K562 (cell line): ENCODE measurements around the gene MGRN1. TPM values are rescaled to one million over a fixed set of nuclear protein-coding genes. Genes with fewer than 3 reads are reported as not detected.

Experiments used
- CEBPG ChIP-seq, 3 experiments: fragments of 200-800 bp in 1 of 3; sonication (Bioruptor generic) in 1 of 3; sonication (generic) in 1 of 3; formaldehyde crosslinking in 1 of 3; IDR thresholded peaks in 2 of 3; conservative IDR thresholded peaks in 1 of 3; 2 replicates each; pipeline versions ENCODE4 v1.6.1 to v1.8.0; 2016 to 2022; ENCODE audit warnings: missing compliant biosample characterization in 2 of 3, missing genetic modification characterization in 2 of 3, mild to moderate bottlenecking in 1 of 3, missing genetic modification reagents in 1 of 3
- DPF2 ChIP-seq: fragments of 450-650 bp; IDR thresholded peaks from 2 replicates; pipeline ENCODE4 v1.6.1; 2016
- FOXP1 ChIP-seq: sonication (generic); formaldehyde crosslinking; IDR thresholded peaks from 2 replicates; pipeline ENCODE4 v1.8.0; 2022; ENCODE audit warnings: mild to moderate bottlenecking, missing genetic modification reagents
- MECOM ChIP-seq: fragments of 250-450 bp; sonication (Bioruptor Pico); IDR thresholded peaks from 2 replicates; pipeline ENCODE4 v1.8.0; 2022; ENCODE audit warnings: inconsistent platforms
- MYBL2 ChIP-seq, 2 experiments: fragments of 450-650 bp in 1 of 2; sonication (generic) in 1 of 2; formaldehyde crosslinking in 1 of 2; IDR thresholded peaks; 2 replicates each; pipeline versions ENCODE4 v1.6.1 to v1.8.1; 2017 to 2022; ENCODE audit warnings: borderline replicate concordance in 1 of 2, inconsistent platforms in 1 of 2, low read depth in 1 of 2, mild to moderate bottlenecking in 1 of 2, missing genetic modification reagents in 1 of 2, moderate library complexity in 1 of 2
- MYNN ChIP-seq, 2 experiments: sonication (generic); formaldehyde crosslinking in 1 of 2; IDR thresholded peaks; 2 replicates each; pipeline versions ENCODE4 v1.5.0 to v1.6.1; 2016 to 2020; ENCODE audit warnings: antibody characterized with exemption in 1 of 2, missing genetic modification reagents in 1 of 2
- RBBP5 ChIP-seq: fragments of 200-600 bp; sonication (generic); IDR thresholded peaks from 2 replicates; pipeline ENCODE4 v1.6.1; 2012; ENCODE audit warnings: borderline replicate concordance, mild to moderate bottlenecking, low read length, control low read depth, inconsistent platforms; ENCODE audit not compliant: insufficient read depth, poor library complexity, severe bottlenecking
- RCOR1 ChIP-seq, 2 experiments: IDR thresholded peaks; 2 replicates each; pipeline ENCODE4 v1.6.1; 2012; ENCODE audit warnings: low read depth in 2 of 2, low read length in 2 of 2, borderline replicate concordance in 1 of 2, improper control_type of control experiment in 1 of 2
- U2AF1 ChIP-seq: fragments of 200-400 bp; formaldehyde crosslinking; optimal IDR thresholded peaks from 2 replicates; pipeline ENCODE3; 2017; ENCODE audit warnings: mild to moderate bottlenecking, low read depth, low read length, moderate library complexity
- ZC3H8 ChIP-seq: fragments of 450-650 bp; IDR thresholded peaks from 2 replicates; pipeline ENCODE4 v1.6.1; 2017
- ZNF134 ChIP-seq: fragments of 250-450 bp; sonication (Bioruptor Pico); conservative IDR thresholded peaks from 2 replicates; pipeline ENCODE4 v1.4.0; 2020
- ZNF3 ChIP-seq: fragments of 250-450 bp; sonication (Bioruptor Pico); IDR thresholded peaks from 2 replicates; pipeline ENCODE4 v1.5.0; 2021; ENCODE audit warnings: mild to moderate bottlenecking, moderate library complexity
- polyA plus RNA-seq, 8 experiments: library from polyadenylated mRNA; depleted of rRNA in 4 of 8; stranded (reverse) in 5 of 8; unstranded in 3 of 8; fragments of >200 nt; fragmentation: Nextera tagmentation in 2 of 8; fragmentation: Illumina TruSeq in 1 of 8; extraction: Ambion mirVana in 2 of 8; extraction: Trizol in 1 of 8; gene quantifications; 2 replicates each; pipeline versions ENCODE4 v1.2.1 to v1.2.3, GENCODE V29; 2011 to 2014; ENCODE audit warnings: inconsistent platforms in 1 of 8, missing spikeins in 1 of 8
- total RNA-seq, 7 experiments: library from RNA; depleted of rRNA in 6 of 7; stranded (reverse); fragments of >200 nt in 6 of 7; fragmentation: Illumina TruSeq in 2 of 7; extraction: Trizol in 2 of 7; gene quantifications; 2 replicates each; pipeline versions ENCODE4 v1.2.1 to v1.2.3, GENCODE V29; 2011 to 2021; ENCODE audit warnings: low replicate concordance in 1 of 7
- TF ChIP-seq, protein P1 (sequence below), 2 experiments: IDR thresholded peaks; 2 replicates each; pipeline ENCODE4 v1.6.1; 2011; ENCODE audit warnings: borderline replicate concordance in 1 of 2, control low read depth in 1 of 2, low read depth in 1 of 2, low read length in 1 of 2, mild to moderate bottlenecking in 1 of 2, mixed read lengths in 1 of 2, moderate library complexity in 1 of 2; ENCODE audit not compliant: insufficient read depth in 1 of 2, insufficient read length in 1 of 2, poor library complexity in 1 of 2, severe bottlenecking in 1 of 2; ENCODE audit errors: extremely low read depth in 1 of 2
- TF ChIP-seq, protein P2 (sequence below): sonication (generic); formaldehyde crosslinking; IDR thresholded peaks from 2 replicates; pipeline ENCODE4 v1.8.1; 2023; ENCODE audit warnings: mild to moderate bottlenecking, missing genetic modification reagents
- TF ChIP-seq, protein P3 (sequence below): fragments of 250-450 bp; sonication (Bioruptor Pico); IDR thresholded peaks from 2 replicates; pipeline ENCODE4 v1.4.0; 2020; ENCODE audit warnings: mild to moderate bottlenecking, moderate library complexity, borderline replicate concordance
- TF ChIP-seq, protein P4 (sequence below): fragments of 450-650 bp; IDR thresholded peaks from 2 replicates; pipeline ENCODE4 v1.7.0; 2016; ENCODE audit warnings: borderline replicate concordance
- TF ChIP-seq, protein P5 (sequence below): sonication (generic); formaldehyde crosslinking; IDR thresholded peaks from 2 replicates; pipeline ENCODE4 v1.8.0; 2022; ENCODE audit warnings: missing genetic modification reagents, mild to moderate bottlenecking, moderate library complexity, borderline replicate concordance

Gene MGRN1
- total and polyA plus RNA-seq, 9 of the 15 experiments (the other 6 are each of a cell fraction or from before 2014, with no cell fraction given): 0.15 to 37.9 (median 6.0) TPM

DNA sequence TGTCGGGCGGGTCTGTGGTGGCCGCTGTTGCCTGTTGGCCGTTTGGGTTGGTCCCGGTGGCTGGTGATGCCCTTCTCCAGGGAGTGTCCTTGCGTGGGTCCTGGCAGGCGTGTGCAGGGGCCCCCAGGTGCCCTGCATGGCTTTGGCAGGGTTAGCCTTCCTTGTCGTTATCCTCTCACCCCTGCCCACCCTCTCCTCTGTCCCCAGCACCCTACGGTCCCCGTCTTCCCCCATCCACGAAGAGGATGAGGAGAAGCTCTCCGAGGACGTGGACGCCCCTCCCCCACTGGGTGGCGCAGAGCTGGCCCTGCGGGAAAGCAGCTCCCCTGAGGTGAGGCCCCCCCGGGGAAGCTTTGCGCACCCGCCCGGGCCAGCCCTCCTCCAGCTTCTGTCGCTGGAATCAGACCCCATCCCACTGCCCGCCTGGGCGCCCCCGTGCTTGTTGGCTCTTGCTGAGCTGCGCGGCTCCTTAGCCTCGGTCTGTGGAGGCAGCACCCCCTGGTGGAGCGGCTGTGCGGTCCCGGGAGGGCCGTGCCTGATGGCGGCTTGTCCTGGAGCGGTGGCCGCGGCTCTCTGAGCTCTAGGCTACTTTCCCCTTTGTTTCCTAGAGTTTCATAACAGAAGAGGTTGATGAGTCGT lies 58.1 kb downstream of the MGRN1 start (continued):
- TF ChIP-seq, protein P1, sequence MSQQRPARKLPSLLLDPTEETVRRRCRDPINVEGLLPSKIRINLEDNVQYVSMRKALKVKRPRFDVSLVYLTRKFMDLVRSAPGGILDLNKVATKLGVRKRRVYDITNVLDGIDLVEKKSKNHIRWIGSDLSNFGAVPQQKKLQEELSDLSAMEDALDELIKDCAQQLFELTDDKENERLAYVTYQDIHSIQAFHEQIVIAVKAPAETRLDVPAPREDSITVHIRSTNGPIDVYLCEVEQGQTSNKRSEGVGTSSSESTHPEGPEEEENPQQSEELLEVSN (IDR thresholded peaks at IDR 0.05; ENCODE audit: borderline replicate concordance in 1 of 2, extremely low read depth in 1 of 2, insufficient read depth in 1 of 2, insufficient read length in 1 of 2, low read depth in 1 of 2, low read length in 1 of 2, poor library complexity in 1 of 2, severe bottlenecking in 1 of 2): no peak
- no peak for TF ChIP-seq ZC3H8
- no peak for TF ChIP-seq MECOM (CRISPR knock-in tag)
- no peak for TF ChIP-seq CEBPG (CRISPR knock-in tag; IDR thresholded peaks at IDR 0.05)
- no peak for TF ChIP-seq CEBPG (tag; conservative IDR thresholded peaks at IDR 0.05 in 1 of 2, IDR thresholded peaks at IDR 0.05 in 1 of 2)
- TF ChIP-seq RCOR1 (IDR thresholded peaks at IDR 0.05; ENCODE audit: borderline replicate concordance in 1 of 2, low read depth in 2 of 2, low read length in 2 of 2): no peak
- no peak for TF ChIP-seq U2AF1
- TF ChIP-seq FOXP1 (CRISPR knock-in tag): no peak
- TF ChIP-seq MYBL2 (IDR thresholded peaks at IDR 0.05; ENCODE audit: low read depth): no peak
- TF ChIP-seq MYBL2 (CRISPR knock-in tag; IDR thresholded peaks at IDR 0.05; ENCODE audit: borderline replicate concordance): no peak
- TF ChIP-seq, protein P2, sequence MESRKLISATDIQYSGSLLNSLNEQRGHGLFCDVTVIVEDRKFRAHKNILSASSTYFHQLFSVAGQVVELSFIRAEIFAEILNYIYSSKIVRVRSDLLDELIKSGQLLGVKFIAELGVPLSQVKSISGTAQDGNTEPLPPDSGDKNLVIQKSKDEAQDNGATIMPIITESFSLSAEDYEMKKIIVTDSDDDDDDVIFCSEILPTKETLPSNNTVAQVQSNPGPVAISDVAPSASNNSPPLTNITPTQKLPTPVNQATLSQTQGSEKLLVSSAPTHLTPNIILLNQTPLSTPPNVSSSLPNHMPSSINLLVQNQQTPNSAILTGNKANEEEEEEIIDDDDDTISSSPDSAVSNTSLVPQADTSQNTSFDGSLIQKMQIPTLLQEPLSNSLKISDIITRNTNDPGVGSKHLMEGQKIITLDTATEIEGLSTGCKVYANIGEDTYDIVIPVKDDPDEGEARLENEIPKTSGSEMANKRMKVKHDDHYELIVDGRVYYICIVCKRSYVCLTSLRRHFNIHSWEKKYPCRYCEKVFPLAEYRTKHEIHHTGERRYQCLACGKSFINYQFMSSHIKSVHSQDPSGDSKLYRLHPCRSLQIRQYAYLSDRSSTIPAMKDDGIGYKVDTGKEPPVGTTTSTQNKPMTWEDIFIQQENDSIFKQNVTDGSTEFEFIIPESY (CRISPR knock-in tag): peak; percentile 100
- TF ChIP-seq, protein P3, sequence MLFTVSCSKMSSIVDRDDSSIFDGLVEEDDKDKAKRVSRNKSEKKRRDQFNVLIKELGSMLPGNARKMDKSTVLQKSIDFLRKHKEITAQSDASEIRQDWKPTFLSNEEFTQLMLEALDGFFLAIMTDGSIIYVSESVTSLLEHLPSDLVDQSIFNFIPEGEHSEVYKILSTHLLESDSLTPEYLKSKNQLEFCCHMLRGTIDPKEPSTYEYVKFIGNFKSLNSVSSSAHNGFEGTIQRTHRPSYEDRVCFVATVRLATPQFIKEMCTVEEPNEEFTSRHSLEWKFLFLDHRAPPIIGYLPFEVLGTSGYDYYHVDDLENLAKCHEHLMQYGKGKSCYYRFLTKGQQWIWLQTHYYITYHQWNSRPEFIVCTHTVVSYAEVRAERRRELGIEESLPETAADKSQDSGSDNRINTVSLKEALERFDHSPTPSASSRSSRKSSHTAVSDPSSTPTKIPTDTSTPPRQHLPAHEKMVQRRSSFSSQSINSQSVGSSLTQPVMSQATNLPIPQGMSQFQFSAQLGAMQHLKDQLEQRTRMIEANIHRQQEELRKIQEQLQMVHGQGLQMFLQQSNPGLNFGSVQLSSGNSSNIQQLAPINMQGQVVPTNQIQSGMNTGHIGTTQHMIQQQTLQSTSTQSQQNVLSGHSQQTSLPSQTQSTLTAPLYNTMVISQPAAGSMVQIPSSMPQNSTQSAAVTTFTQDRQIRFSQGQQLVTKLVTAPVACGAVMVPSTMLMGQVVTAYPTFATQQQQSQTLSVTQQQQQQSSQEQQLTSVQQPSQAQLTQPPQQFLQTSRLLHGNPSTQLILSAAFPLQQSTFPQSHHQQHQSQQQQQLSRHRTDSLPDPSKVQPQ (CRISPR knock-in tag): no peak
- no peak for TF ChIP-seq RBBP5
- TF ChIP-seq MYNN (IDR thresholded peaks at IDR 0.05): no peak
- TF ChIP-seq MYNN (CRISPR knock-in tag; IDR thresholded peaks at IDR 0.05): no peak
- TF ChIP-seq, protein P4, sequence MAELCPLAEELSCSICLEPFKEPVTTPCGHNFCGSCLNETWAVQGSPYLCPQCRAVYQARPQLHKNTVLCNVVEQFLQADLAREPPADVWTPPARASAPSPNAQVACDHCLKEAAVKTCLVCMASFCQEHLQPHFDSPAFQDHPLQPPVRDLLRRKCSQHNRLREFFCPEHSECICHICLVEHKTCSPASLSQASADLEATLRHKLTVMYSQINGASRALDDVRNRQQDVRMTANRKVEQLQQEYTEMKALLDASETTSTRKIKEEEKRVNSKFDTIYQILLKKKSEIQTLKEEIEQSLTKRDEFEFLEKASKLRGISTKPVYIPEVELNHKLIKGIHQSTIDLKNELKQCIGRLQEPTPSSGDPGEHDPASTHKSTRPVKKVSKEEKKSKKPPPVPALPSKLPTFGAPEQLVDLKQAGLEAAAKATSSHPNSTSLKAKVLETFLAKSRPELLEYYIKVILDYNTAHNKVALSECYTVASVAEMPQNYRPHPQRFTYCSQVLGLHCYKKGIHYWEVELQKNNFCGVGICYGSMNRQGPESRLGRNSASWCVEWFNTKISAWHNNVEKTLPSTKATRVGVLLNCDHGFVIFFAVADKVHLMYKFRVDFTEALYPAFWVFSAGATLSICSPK: no peak
- TF ChIP-seq DPF2: no peak
- no peak for TF ChIP-seq ZNF3 (CRISPR knock-in tag)
- TF ChIP-seq, protein P5, sequence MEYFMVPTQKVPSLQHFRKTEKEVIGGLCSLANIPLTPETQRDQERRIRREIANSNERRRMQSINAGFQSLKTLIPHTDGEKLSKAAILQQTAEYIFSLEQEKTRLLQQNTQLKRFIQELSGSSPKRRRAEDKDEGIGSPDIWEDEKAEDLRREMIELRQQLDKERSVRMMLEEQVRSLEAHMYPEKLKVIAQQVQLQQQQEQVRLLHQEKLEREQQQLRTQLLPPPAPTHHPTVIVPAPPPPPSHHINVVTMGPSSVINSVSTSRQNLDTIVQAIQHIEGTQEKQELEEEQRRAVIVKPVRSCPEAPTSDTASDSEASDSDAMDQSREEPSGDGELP: no peak
- TF ChIP-seq ZNF134: no peak
